ENCODE measurements around the gene CXCL17.

Gene CXCL17

DNA sequence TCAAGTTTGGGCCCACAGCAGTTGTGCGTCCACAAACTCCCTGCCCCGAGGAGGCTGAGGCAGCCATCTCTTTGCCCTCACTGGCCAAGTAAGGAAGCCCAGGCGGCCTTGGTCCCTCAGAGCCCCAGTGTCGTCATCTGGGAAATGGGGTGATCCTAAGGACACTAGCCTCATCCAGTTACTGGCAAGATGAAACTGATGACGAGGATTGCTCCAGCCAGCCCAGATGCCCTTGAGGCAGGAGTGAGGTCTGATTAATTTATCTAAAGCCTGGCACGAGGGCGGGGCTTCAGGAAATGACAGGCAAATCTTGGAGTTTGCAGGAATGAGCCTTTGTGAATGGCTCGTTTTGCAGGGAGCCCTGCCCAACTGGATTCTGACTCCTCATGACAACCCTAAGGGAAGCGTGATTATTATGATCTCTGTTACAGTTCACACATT, 21.1 kb downstream of the CXCL17 start:
- Histone ChIP-seq H3K9me3 (ENCODE audit: control insufficient read depth, insufficient read depth, low read length) (no peaks in the 10 kb centered on the region), H3K27me3 (ENCODE audit: control insufficient read depth, insufficient read depth, low read length) (peaks cover 44% of the 10 kb centered on the region), H3K4me3 (ENCODE audit: low read depth, low read length) (no peak overlapping the region), H3K9ac (ENCODE audit: low read depth, low read length) (no peak overlapping the region), H3K36me3 (ENCODE audit: control insufficient read depth, insufficient read depth, low read length) (peaks cover 2% of the 10 kb centered on the region), H3K4me1 (ENCODE audit: control insufficient read depth, insufficient read depth, low read length) (peaks cover 11% of the 10 kb centered on the region)

DNA sequence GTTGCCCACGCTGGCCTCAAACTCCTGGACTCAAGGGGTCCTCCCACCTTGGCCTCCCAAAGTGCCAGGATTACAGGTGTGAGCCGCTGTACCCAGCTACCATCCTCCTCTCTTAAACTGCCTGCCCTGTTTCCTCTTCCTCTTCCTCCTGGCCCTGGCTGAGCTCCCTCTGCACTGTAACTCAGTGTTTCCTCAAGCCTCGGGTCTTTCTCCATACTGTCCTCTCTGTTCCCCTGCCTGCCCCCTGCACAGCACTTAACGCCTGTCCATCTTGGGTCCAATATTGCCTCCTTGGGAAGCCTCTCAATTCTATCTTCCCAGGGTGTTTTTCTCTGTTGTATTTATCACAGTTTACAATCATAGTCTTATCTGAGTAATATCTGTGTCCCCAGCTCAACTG, 21.6 kb downstream of the CXCL17 start:
- Histone ChIP-seq H3K27me3 (ENCODE audit: control insufficient read depth, insufficient read depth, low read length) (peaks cover 39% of the 10 kb centered on the region), H3K9me3 (ENCODE audit: control insufficient read depth, insufficient read depth, low read length) (no peaks in the 10 kb centered on the region), H3K9ac (ENCODE audit: low read depth, low read length) (no peak overlapping the region), H3K36me3 (ENCODE audit: control insufficient read depth, insufficient read depth, low read length) (peaks cover 2% of the 10 kb centered on the region), H3K4me1 (ENCODE audit: control insufficient read depth, insufficient read depth, low read length) (peaks cover 11% of the 10 kb centered on the region), H3K4me3 (ENCODE audit: low read depth, low read length) (no peak overlapping the region)

DNA sequence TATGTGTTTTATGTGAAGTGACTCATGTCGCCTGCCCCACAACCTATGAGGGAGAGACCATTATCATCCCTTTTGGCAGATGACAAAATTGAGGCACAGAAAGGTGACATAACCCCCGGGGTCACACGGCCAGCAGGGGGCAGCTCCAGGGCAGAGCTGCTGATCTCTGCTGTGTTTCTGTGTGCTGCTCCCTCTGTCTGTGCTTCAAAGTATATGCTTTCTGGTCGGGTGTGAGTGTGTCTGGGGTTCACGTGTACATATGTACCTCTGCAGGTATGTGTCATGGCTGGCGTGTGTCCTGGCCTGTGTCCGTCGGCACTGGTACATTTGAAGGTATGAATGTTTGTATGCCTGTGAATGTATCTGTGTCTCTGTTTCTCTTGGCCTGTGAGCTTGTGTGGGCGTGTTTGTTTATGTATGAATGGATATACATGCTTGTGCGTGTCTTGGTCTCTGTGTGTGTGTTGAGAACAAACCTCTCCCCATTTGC, 22.6 kb downstream of the CXCL17 start:
- Histone ChIP-seq H3K36me3 (ENCODE audit: control insufficient read depth, insufficient read depth, low read length) (peaks cover 2% of the 10 kb centered on the region), H3K27me3 (ENCODE audit: control insufficient read depth, insufficient read depth, low read length) (peaks cover 35% of the 10 kb centered on the region), H3K9ac (ENCODE audit: low read depth, low read length) (no peak overlapping the region), H3K9me3 (ENCODE audit: control insufficient read depth, insufficient read depth, low read length) (no peaks in the 10 kb centered on the region), H3K4me3 (ENCODE audit: low read depth, low read length) (no peak overlapping the region), H3K4me1 (ENCODE audit: control insufficient read depth, insufficient read depth, low read length) (peaks cover 10% of the 10 kb centered on the region)

DNA sequence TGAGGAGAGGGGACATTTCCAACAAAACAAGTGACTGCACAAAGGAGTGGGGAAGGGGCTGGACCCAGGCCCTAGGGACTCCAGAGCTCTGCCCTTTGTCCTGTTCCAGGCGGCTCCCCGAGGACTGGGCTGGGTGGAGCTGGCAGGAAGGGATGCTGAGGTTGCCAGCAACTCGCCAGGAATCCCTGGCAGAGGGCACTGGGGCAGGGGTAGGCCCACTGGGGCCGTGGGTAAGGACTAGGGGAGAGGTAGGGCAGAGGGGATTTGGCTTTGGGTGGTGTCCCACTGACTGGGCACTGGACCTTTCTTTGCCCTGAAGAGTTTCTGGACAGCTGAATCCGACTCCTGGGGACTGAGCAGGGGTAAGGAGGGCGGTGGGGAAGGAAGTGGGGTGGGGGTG, 23.4 kb downstream of the CXCL17 start:
- peaks cover 2% of the 10 kb centered on the region for H3K36me3 ChIP-seq (ENCODE audit: control insufficient read depth, insufficient read depth, low read length)
- H3K9ac ChIP-seq (ENCODE audit: low read depth, low read length): no peak overlapping the region
- H3K9me3 ChIP-seq (ENCODE audit: control insufficient read depth, insufficient read depth, low read length): no peaks in the 10 kb centered on the region
- peaks cover 30% of the 10 kb centered on the region for H3K27me3 ChIP-seq (ENCODE audit: control insufficient read depth, insufficient read depth, low read length)
- no peak overlapping the region for H3K4me3 ChIP-seq (ENCODE audit: low read depth, low read length)
- H3K4me1 ChIP-seq (ENCODE audit: control insufficient read depth, insufficient read depth, low read length): peaks cover 6% of the 10 kb centered on the region

DNA sequence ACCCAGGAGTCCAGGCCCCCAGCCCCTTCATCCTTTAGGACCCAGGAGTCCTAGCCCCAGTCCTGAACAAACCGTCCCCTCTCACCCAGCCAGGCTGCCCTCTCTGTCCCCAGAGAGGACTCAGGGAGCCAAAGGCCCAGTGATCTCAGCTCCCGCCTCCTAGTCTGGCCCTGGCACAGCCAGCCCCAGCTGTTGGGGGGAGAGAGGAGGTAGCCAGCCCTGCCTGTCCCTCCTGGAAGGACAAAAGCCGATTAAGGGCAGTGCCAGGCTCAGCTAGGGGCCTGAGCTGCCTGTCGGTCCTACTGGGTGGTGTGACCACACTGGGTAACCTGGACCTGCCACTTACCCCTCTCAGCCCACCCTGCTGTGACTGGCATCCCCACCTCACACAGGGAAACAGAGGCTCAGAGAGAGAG, 30.1 kb downstream of the CXCL17 start:
- Histone ChIP-seq H3K27me3 (ENCODE audit: control insufficient read depth, insufficient read depth, low read length) (peaks cover 25% of the 10 kb centered on the region), H3K4me3 (ENCODE audit: low read depth, low read length) (no peak overlapping the region), H3K36me3 (ENCODE audit: control insufficient read depth, insufficient read depth, low read length) (peaks cover 4% of the 10 kb centered on the region), H3K4me1 (ENCODE audit: control insufficient read depth, insufficient read depth, low read length) (no peaks in the 10 kb centered on the region), H3K9ac (ENCODE audit: low read depth, low read length) (no peak overlapping the region), H3K9me3 (ENCODE audit: control insufficient read depth, insufficient read depth, low read length) (no peaks in the 10 kb centered on the region)

DNA sequence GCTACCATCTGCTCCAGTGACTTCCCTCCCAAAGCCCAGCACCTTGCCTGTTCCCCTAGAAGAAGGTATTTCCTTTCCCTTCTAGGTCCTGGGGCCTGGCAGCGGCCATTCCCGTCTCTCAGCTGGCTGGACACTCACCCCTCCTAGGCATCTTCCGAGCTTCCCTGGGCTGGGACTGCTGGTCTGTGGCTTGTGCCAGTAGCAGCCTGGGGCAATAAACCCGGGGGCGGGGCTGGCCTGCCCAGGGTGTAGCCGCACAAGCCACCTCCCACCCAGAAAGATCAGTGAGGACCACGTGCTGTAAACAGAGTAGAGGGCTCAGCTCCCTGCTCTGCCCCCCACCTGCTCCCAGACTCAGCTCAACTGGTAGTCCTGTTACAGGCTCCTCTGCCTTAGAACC, 30.5 kb downstream of the CXCL17 start:
- peaks cover 6% of the 10 kb centered on the region for H3K36me3 ChIP-seq (ENCODE audit: control insufficient read depth, insufficient read depth, low read length)
- no peaks in the 10 kb centered on the region for H3K9me3 ChIP-seq (ENCODE audit: control insufficient read depth, insufficient read depth, low read length)
- H3K4me1 ChIP-seq (ENCODE audit: control insufficient read depth, insufficient read depth, low read length): no peaks in the 10 kb centered on the region
- no peak overlapping the region for H3K4me3 ChIP-seq (ENCODE audit: low read depth, low read length)
- H3K27me3 ChIP-seq (ENCODE audit: control insufficient read depth, insufficient read depth, low read length): peaks cover 25% of the 10 kb centered on the region
- no peak overlapping the region for H3K9ac ChIP-seq (ENCODE audit: low read depth, low read length)

DNA sequence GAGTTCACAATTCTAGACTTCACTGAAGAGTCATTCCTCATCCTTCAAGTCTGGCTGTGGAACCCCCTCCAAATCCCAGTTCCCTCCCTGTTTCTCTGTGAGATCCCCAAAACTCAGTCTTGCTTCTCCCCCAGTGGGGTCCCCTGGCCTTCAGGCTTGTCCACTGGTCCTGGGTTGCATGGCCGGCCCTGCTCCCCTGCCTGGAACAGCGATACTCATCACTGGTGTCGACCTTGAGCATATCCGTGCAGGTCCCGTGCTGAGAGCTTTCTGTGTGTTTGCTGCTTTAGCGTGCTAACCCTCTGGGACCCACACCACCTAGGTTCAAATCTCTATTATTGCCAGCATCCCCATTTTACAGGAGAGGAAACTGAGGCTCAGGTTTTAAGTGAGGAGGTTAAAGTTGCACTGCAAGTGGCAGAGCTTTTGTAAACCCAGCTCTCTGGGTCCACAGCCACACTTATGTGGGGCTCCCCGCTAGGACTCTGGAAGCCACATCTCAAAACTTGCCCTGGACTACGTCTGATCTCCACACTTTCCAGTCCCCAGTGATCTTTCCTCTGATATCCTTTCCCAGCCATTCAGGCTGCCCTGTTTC, 31.1 kb downstream of the CXCL17 start:
- no peaks in the 10 kb centered on the region for H3K4me1 ChIP-seq (ENCODE audit: control insufficient read depth, insufficient read depth, low read length)
- peaks cover 5% of the 10 kb centered on the region for H3K36me3 ChIP-seq (ENCODE audit: control insufficient read depth, insufficient read depth, low read length)
- H3K27me3 ChIP-seq (ENCODE audit: control insufficient read depth, insufficient read depth, low read length): peaks cover 25% of the 10 kb centered on the region
- H3K4me3 ChIP-seq (ENCODE audit: low read depth, low read length): no peak overlapping the region
- H3K9me3 ChIP-seq (ENCODE audit: control insufficient read depth, insufficient read depth, low read length): no peaks in the 10 kb centered on the region
- H3K9ac ChIP-seq (ENCODE audit: low read depth, low read length): no peak overlapping the region

DNA sequence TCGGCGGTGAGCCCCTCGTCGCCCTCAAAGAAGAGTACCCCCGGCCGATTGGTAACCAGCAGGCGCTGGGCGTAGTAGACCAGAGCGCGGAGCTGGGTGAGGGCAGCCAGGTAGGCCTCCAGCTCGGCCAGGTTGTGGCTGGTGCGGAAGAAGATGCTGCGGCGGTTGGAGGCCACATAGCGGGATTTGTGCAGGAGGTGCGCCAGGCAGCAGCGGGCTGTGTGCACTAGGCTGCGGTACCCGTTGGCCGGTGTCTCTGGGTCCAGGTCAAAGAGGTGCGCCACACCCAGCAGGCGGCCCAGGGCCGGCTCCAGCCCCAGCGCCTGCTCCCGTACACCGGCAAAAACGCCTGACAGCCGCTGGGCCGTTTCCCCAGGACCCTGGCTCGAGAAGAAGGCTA, 32.4 kb downstream of the CXCL17 start:
- H3K9ac ChIP-seq (ENCODE audit: low read depth, low read length): no peak overlapping the region
- H3K4me3 ChIP-seq (ENCODE audit: low read depth, low read length): no peak overlapping the region
- no peaks in the 10 kb centered on the region for H3K4me1 ChIP-seq (ENCODE audit: control insufficient read depth, insufficient read depth, low read length)
- H3K9me3 ChIP-seq (ENCODE audit: control insufficient read depth, insufficient read depth, low read length): no peaks in the 10 kb centered on the region
- peaks cover 22% of the 10 kb centered on the region for H3K27me3 ChIP-seq (ENCODE audit: control insufficient read depth, insufficient read depth, low read length)
- H3K36me3 ChIP-seq (ENCODE audit: control insufficient read depth, insufficient read depth, low read length): peaks cover 5% of the 10 kb centered on the region

DNA sequence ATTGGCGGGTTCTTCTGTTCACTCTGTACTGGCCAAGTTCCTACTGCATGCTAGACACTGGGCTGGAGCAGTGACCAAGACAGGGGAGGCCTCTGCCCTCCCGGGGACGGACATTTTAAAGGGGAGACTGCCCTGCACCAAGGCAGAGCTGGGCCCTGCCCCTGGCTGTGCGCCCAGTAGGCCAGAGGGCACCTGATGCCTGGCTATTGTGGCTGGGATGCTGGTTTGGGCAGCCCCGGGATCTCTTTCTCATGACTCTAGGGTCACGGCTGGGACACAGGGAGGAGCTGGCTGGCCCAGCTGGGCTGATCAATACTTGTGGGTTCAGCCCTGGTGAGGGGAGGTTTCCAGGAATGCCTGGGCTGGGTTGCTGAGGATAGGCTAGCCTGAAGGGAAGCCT, 33.3 kb downstream of the CXCL17 start:
- Histone ChIP-seq H3K9me3 (ENCODE audit: control insufficient read depth, insufficient read depth, low read length) (no peaks in the 10 kb centered on the region), H3K4me3 (ENCODE audit: low read depth, low read length) (no peak overlapping the region), H3K27me3 (ENCODE audit: control insufficient read depth, insufficient read depth, low read length) (peaks cover 20% of the 10 kb centered on the region), H3K9ac (ENCODE audit: low read depth, low read length) (no peak overlapping the region), H3K36me3 (ENCODE audit: control insufficient read depth, insufficient read depth, low read length) (peaks cover 5% of the 10 kb centered on the region), H3K4me1 (ENCODE audit: control insufficient read depth, insufficient read depth, low read length) (no peaks in the 10 kb centered on the region)

DNA sequence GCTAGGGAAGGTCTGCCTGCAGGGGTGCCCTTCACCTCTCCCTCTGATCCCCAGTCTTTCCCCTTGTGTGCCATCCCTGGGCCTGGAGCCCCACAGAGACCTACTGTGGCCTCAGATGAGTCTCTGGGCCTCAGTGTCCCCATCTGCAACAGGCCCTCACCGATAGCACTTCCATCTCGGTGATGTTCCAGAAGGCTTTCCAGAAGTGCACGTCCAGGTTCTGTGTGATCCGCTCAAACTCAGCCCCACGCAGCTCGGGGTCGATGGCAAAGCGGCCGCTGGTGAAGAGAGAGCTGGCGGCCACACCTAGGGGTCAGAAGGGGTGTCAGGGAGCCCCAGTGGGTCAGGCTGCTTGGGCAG, 35.0 kb downstream of the CXCL17 start:
- Histone ChIP-seq H3K4me3 (ENCODE audit: low read depth, low read length) (no peak overlapping the region), H3K27me3 (ENCODE audit: control insufficient read depth, insufficient read depth, low read length) (peaks cover 15% of the 10 kb centered on the region), H3K9me3 (ENCODE audit: control insufficient read depth, insufficient read depth, low read length) (no peaks in the 10 kb centered on the region), H3K36me3 (ENCODE audit: control insufficient read depth, insufficient read depth, low read length) (peaks cover 5% of the 10 kb centered on the region), H3K4me1 (ENCODE audit: control insufficient read depth, insufficient read depth, low read length) (peaks cover 2% of the 10 kb centered on the region), H3K9ac (ENCODE audit: low read depth, low read length) (no peak overlapping the region)

DNA sequence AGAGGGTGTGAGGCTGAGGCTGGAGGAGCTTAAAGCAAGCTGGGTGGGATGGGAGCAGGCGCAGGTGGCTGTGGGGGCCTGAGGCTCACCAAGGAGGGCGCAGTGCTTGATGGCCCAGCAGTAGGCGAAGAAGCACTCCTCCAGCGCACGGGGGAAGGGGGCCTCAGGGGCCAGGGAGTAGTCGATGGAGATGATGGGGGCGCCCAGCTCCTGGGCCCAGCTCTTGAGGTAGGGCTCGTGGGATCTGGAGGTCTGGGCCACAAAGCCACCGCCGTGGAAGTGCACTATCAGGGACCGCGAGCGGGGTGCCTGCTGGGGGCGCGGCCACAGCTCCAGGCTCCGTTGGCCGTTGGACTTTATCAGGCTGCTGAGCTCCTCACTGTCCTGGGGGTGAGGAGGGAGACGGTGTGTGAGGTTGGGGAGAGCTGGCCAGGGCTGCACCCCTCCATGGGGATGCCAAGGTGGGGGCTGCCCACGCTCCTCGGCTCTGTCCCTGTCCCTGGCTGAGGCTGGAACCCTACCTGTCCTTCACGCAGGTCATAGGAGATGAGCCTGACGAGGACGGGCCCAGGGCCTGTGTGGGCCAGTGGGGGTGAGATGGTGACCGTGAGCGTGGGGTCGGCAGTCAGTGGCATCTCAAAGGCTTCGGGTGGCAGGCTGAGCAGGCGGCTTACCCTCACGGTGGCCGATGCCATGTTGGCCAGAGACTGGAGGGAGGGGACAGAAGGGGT, 35.5 kb downstream of the CXCL17 start:
- Histone ChIP-seq H3K27me3 (ENCODE audit: control insufficient read depth, insufficient read depth, low read length) (peaks cover 17% of the 10 kb centered on the region), H3K9ac (ENCODE audit: low read depth, low read length) (no peak overlapping the region), H3K4me1 (ENCODE audit: control insufficient read depth, insufficient read depth, low read length) (peaks cover 3% of the 10 kb centered on the region), H3K36me3 (ENCODE audit: control insufficient read depth, insufficient read depth, low read length) (peaks cover 5% of the 10 kb centered on the region), H3K9me3 (ENCODE audit: control insufficient read depth, insufficient read depth, low read length) (no peaks in the 10 kb centered on the region), H3K4me3 (ENCODE audit: low read depth, low read length) (no peak overlapping the region)

DNA sequence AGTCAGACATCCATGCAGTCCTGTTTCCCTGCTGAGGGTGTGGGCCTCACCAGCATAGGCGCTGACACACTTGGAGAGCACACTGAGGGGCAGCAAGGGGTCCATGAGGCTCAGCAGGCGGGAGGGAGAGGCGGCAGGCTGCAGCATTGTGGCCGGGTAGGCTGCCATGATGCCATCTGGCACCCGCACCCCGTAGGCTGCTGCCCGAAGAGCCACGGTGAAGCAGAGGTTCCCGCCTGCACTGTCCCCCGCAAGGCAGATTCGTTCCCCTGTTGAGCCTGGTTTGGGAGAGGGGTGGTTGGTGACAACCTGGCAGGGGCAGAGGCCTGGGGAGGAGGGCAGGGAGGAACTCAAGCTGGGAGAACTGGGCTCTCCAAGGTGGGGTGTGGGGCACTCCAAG, 36.6 kb downstream of the CXCL17 start:
- Histone ChIP-seq H3K9me3 (ENCODE audit: control insufficient read depth, insufficient read depth, low read length) (no peaks in the 10 kb centered on the region), H3K9ac (ENCODE audit: low read depth, low read length) (no peak overlapping the region), H3K36me3 (ENCODE audit: control insufficient read depth, insufficient read depth, low read length) (peaks cover 5% of the 10 kb centered on the region), H3K4me3 (ENCODE audit: low read depth, low read length) (no peak overlapping the region), H3K27me3 (ENCODE audit: control insufficient read depth, insufficient read depth, low read length) (peaks cover 9% of the 10 kb centered on the region), H3K4me1 (ENCODE audit: control insufficient read depth, insufficient read depth, low read length) (peaks cover 3% of the 10 kb centered on the region)
